Panc1 (cell line): ENCODE data around the gene PRAMEF20.
"Not testable (repeated sequence)": the region's sequence is repeated elsewhere in the genome, so short reads cannot be mapped to it uniquely, and the experiment has no call there.

Experiments
- POLR2AphosphoS5 ChIP-seq: IDR thresholded peaks from 2 replicates; pipeline ENCODE4 v1.6.1; 2012; ENCODE audit warnings: mild to moderate bottlenecking, low read depth, low read length, moderate library complexity
- TF ChIP-seq, protein P1 (sequence below): fragments of 450-650 bp; IDR thresholded peaks from 2 replicates; pipeline ENCODE4 v1.5.1; 2017; ENCODE audit warnings: mild to moderate bottlenecking
- TF ChIP-seq, protein P2 (sequence below), 2 experiments: IDR thresholded peaks; 2 replicates each; pipeline ENCODE4 v1.6.1; 2011 to 2012; ENCODE audit warnings: low read depth in 2 of 2, control low read depth in 1 of 2, low read length in 1 of 2, mild to moderate bottlenecking in 1 of 2, moderate library complexity in 1 of 2; ENCODE audit not compliant: insufficient read depth in 1 of 2

DNA sequence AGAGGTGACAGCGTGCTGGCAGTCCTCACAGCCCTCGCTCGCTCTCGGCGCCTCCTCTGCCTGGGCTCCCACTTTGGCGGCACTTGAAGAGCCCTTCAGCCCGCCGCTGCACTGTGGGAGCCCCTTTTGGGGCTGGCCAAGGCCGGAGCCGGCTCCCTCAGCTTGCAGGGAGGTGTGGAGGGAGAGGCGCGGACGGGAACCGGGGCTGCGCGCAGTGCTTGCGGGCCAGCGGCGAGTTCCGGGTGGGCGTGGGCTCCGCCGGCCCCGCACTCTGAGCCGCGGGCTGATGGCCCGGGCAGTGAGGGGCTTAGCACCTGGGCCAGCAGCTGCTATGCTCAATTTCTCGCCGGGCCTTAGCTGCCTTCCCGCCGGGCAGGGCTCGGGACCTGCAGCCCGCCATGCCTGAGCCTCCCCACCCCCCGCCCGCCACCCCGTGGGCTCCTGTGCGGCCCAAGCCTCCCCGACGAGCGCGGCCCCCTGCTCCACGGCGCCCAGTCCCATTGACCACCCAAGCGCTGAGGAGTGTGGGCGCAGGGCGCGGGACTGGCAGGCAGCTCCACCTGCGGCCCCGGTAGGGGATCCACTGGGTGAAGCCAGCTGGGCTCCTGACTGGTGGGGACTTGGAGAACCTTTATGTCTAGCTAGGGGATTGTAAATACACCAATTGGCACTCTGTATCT lies 29.0 kb downstream of the PRAMEF20 start:
- TF ChIP-seq, protein P1, sequence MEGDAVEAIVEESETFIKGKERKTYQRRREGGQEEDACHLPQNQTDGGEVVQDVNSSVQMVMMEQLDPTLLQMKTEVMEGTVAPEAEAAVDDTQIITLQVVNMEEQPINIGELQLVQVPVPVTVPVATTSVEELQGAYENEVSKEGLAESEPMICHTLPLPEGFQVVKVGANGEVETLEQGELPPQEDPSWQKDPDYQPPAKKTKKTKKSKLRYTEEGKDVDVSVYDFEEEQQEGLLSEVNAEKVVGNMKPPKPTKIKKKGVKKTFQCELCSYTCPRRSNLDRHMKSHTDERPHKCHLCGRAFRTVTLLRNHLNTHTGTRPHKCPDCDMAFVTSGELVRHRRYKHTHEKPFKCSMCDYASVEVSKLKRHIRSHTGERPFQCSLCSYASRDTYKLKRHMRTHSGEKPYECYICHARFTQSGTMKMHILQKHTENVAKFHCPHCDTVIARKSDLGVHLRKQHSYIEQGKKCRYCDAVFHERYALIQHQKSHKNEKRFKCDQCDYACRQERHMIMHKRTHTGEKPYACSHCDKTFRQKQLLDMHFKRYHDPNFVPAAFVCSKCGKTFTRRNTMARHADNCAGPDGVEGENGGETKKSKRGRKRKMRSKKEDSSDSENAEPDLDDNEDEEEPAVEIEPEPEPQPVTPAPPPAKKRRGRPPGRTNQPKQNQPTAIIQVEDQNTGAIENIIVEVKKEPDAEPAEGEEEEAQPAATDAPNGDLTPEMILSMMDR = not testable (repeated sequence)
- TF ChIP-seq, protein P2, sequence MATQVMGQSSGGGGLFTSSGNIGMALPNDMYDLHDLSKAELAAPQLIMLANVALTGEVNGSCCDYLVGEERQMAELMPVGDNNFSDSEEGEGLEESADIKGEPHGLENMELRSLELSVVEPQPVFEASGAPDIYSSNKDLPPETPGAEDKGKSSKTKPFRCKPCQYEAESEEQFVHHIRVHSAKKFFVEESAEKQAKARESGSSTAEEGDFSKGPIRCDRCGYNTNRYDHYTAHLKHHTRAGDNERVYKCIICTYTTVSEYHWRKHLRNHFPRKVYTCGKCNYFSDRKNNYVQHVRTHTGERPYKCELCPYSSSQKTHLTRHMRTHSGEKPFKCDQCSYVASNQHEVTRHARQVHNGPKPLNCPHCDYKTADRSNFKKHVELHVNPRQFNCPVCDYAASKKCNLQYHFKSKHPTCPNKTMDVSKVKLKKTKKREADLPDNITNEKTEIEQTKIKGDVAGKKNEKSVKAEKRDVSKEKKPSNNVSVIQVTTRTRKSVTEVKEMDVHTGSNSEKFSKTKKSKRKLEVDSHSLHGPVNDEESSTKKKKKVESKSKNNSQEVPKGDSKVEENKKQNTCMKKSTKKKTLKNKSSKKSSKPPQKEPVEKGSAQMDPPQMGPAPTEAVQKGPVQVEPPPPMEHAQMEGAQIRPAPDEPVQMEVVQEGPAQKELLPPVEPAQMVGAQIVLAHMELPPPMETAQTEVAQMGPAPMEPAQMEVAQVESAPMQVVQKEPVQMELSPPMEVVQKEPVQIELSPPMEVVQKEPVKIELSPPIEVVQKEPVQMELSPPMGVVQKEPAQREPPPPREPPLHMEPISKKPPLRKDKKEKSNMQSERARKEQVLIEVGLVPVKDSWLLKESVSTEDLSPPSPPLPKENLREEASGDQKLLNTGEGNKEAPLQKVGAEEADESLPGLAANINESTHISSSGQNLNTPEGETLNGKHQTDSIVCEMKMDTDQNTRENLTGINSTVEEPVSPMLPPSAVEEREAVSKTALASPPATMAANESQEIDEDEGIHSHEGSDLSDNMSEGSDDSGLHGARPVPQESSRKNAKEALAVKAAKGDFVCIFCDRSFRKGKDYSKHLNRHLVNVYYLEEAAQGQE (IDR thresholded peaks at IDR 0.05; ENCODE audit: insufficient read depth in 1 of 2, low read depth in 2 of 2, low read length in 1 of 2) = not testable (repeated sequence)
- TF ChIP-seq POLR2AphosphoS5 = not testable (repeated sequence)
